Measurements from ENCODE around the gene PALB2.

The PALB2 gene

GRCh38 chr16:23580391-23580790, 60.7 kb downstream of the PALB2 start:
- DNase-seq: no peak

- DNase-seq: no peak
Measured at GRCh38 chr16:23579371-23579770, 61.7 kb downstream of the PALB2 start.

- DNase-seq: peak in 2 of 4 experiments; percentile 65 to 80
Measured at GRCh38 chr16:23578101-23578830, 62.8 kb downstream of the PALB2 start.

- DNase-seq: no peak
Measured at GRCh38 chr16:23577493-23577892, 63.6 kb downstream of the PALB2 start.

- DNase-seq: no peak
Measured at GRCh38 chr16:23575834-23576233, 65.3 kb downstream of the PALB2 start.

GRCh38 chr16:23573817-23574216, 67.3 kb downstream of the PALB2 start:
- no peak for DNase-seq

- no peak for DNase-seq
Measured at GRCh38 chr16:23572394-23572793, 68.7 kb downstream of the PALB2 start.

- no peak for DNase-seq
Measured at GRCh38 chr16:23571895-23572294, 69.2 kb downstream of the PALB2 start.

- DNase-seq: peak; percentile 55 to 82 (median 80)
Measured at GRCh38 chr16:23570992-23571632, 70.0 kb downstream of the PALB2 start.

- DNase-seq: no peak
Measured at GRCh38 chr16:23567602-23568001, 73.5 kb downstream of the PALB2 start.

GRCh38 chr16:23566724-23567123, 74.4 kb downstream of the PALB2 start:
- no peak for DNase-seq

GRCh38 chr16:23564575-23565363, 76.3 kb downstream of the PALB2 start:
- DNase-seq: no peak

GRCh38 chr16:23563186-23563585, 77.9 kb downstream of the PALB2 start:
- DNase-seq: no peak

GRCh38 chr16:23562505-23562904, 78.6 kb downstream of the PALB2 start:
- no peak for DNase-seq

GRCh38 chr16:23561586-23561985, 79.5 kb downstream of the PALB2 start:
- DNase-seq: no peak

- DNase-seq: peak in 2 of 4 experiments; percentile 40 to 69
Measured at GRCh38 chr16:23557779-23558702, 83.1 kb downstream of the PALB2 start.

GRCh38 chr16:23556881-23557778, 84.0 kb downstream of the PALB2 start, which contains the start of the genes EARS2 and UBFD1:
Gene EARS2 (minus strand): TSS chr16:23557350. CDS start chr16:23557343, 7 bp downstream.
Gene UBFD1 (plus strand): TSS chr16:23557727. CDS start chr16:23557743, 16 bp downstream.
- DNase-seq: peak; percentile 98 to 99 (median 99)

- no peak for DNase-seq
Measured at GRCh38 chr16:23554536-23554935, 86.6 kb downstream of the PALB2 start.
